PC-3 (cell line): ENCODE data around the gene CD40. TPM values are rescaled to one million over a fixed set of nuclear protein-coding genes. Genes with fewer than 3 reads are reported as not detected.

Experiments
- ATAC-seq: fragments of 200-7000 bp; cut with Tn5 transposase; 2 replicates; pipeline ENCODE4 v1.9.1; 2020; ENCODE audit warnings: mild to moderate bottlenecking, moderate library complexity
- BruUV-seq: library from RNA; stranded (reverse); fragments of 400-500 nt; replicated peaks from 2 replicates; lab custom pipeline; 2021; lab: Mats Ljungman, UMichigan
- CTCF ChIA-PET: fragments of 300-600 bp; sonication (Branson Sonifier 250); formaldehyde crosslinking; loops from one replicate; lab custom pipeline; 2022; ENCODE audit warnings: antibody characterized with exemption; lab: Charles Lee
- POLR2A ChIA-PET: fragments of 300-600 bp; sonication (Branson Sonifier 250); formaldehyde crosslinking; loops from one replicate; lab custom pipeline; 2022; ENCODE audit warnings: antibody characterized with exemption; ENCODE audit not compliant: unreplicated experiment; lab: Charles Lee
- DNase-seq: peaks from one replicate; pipeline ENCODE4 v3.0.0-alpha.2; 2015
- H2AFZ ChIP-seq: fragments of 300-600 bp; sonication (generic); 2 replicates; pipeline ENCODE4 v1.6.0; 2016; ENCODE audit warnings: antibody characterized with exemption, low read length
- H3F3A ChIP-seq: fragments of 300-600 bp; sonication (generic); one replicate; pipeline ENCODE4 v1.6.0; 2017; ENCODE audit warnings: antibody characterized with exemption, low read length, control low read depth, mild to moderate bottlenecking; ENCODE audit not compliant: unreplicated experiment
- H3K27ac ChIP-seq: fragments of 300-600 bp; sonication (generic); 2 replicates; pipeline ENCODE4 v1.5.1; 2016; ENCODE audit warnings: mild to moderate bottlenecking, low read length
- H3K27me3 ChIP-seq: fragments of 300-600 bp; sonication (generic); 2 replicates; pipeline ENCODE4 v1.6.1; 2016; ENCODE audit warnings: low read length, mixed read lengths
- H3K36me3 ChIP-seq: fragments of 300-600 bp; sonication (generic); 2 replicates; pipeline ENCODE4 v1.6.1; 2016; ENCODE audit warnings: low read depth, mixed run types, low read length, mixed read lengths
- H3K4me1 ChIP-seq: fragments of 300-600 bp; sonication (generic); 2 replicates; pipeline ENCODE4 v1.5.1; 2016; ENCODE audit warnings: low read length; ENCODE audit not compliant: insufficient read depth
- H3K4me2 ChIP-seq: fragments of 300-600 bp; sonication (generic); 2 replicates; pipeline ENCODE4 v1.6.0; 2016; ENCODE audit warnings: low read length
- H3K4me3 ChIP-seq: fragments of 300-600 bp; sonication (generic); 2 replicates; pipeline ENCODE4 v1.5.1; 2016; ENCODE audit warnings: mild to moderate bottlenecking, low read length, mixed read lengths
- H3K79me2 ChIP-seq: fragments of 300-600 bp; sonication (generic); 2 replicates; pipeline ENCODE4 v1.6.1; 2017; ENCODE audit warnings: low read length, mixed read lengths
- H3K9ac ChIP-seq: fragments of 300-600 bp; sonication (generic); 2 replicates; pipeline ENCODE4 v1.6.0; 2016; ENCODE audit warnings: mild to moderate bottlenecking, low read length
- H3K9me2 ChIP-seq: fragments of 300-600 bp; sonication (generic); replicated peaks from 2 replicates; pipeline ENCODE4 v1.6.1; 2016; ENCODE audit warnings: mixed run types, low read length, mixed read lengths
- H3K9me3 ChIP-seq: fragments of 300-600 bp; sonication (generic); 2 replicates; pipeline ENCODE4 v1.6.1; 2016; ENCODE audit warnings: low read length, mixed read lengths
- H4K20me1 ChIP-seq: fragments of 300-600 bp; sonication (generic); 2 replicates; pipeline ENCODE4 v1.6.1; 2016; ENCODE audit warnings: low read length, mixed read lengths
- EZH2 ChIP-seq: fragments of 300-600 bp; sonication (generic); IDR thresholded peaks from one replicate; pipeline ENCODE4 v1.6.1; 2017; ENCODE audit warnings: antibody characterized with exemption, mild to moderate bottlenecking, low read length; ENCODE audit not compliant: unreplicated experiment
- EZH2phosphoT487 ChIP-seq: fragments of 300-600 bp; sonication (generic); IDR thresholded peaks from 2 replicates; pipeline ENCODE4 v1.6.1; 2018; ENCODE audit warnings: mild to moderate bottlenecking, antibody characterized with exemption, low read length, borderline replicate concordance
- intact Hi-C: fragments of 100-400 bp; cut with micrococcal nuclease; formaldehyde crosslinking; loops from 2 replicates; pipeline ENCODE4 v1.9.0; 2023
- total RNA-seq: library from RNA; depleted of rRNA; stranded (reverse); fragments of >200 nt; gene quantifications from 2 replicates; pipeline ENCODE4 v1.2.3, GENCODE V29; 2014
- TF ChIP-seq, protein P1 (sequence below): fragments of 300-600 bp; sonication (generic); conservative IDR thresholded peaks from 2 replicates; pipeline ENCODE4 v1.5.1; 2017; ENCODE audit warnings: antibody characterized with exemption, low read depth, mild to moderate bottlenecking, low read length

The CD40 gene
- total RNA-seq, 1 experiment from 2014 or later, result 4.6 TPM

DNA sequence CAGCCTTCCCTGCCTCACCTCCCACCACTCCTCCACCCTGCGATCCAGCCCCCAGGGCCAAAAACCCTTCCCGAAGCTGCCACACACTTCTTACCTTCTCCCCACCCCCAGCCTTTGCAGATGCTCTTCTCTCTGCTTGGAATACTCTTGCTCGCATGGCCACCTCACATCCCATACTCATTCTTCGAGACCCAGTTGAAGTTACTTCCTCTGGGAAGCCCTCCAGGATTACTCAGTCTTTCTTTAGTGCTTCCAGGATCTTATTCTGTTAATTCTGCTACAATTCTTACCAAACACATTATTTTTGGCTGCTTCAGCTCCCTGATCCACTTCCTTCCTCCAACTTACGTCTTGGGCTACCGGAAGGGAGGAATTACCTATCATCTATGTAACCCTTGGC lies 54.3 kb downstream of the CD40 start:
- no peaks in the 10 kb centered on the region for H3K4me1 ChIP-seq
- H3K79me2 ChIP-seq, result no peaks in the 10 kb centered on the region
- no peak overlapping the region for H3K9ac ChIP-seq
- no peak overlapping the region for H3K4me2 ChIP-seq
- no peak for DNase-seq
- intact Hi-C loops, result loop anchor here (10.0 kb wide), 1 partner anchor 148 kb away; the partner anchor contains the start of gene SLC12A5
- no peaks in the 10 kb centered on the region for H3F3A ChIP-seq
- no peaks in the 10 kb centered on the region for H3K9me3 ChIP-seq
- no TSS peak for BruUV-seq
- peaks cover 86% of the 10 kb centered on the region for H3K27me3 ChIP-seq
- CTCF ChIA-PET, result no interaction called here
- H2AFZ ChIP-seq, result no peak overlapping the region
- H3K27ac ChIP-seq, result no peak overlapping the region
- H3K9me2 ChIP-seq, result no peaks in the 10 kb centered on the region
- TF ChIP-seq EZH2phosphoT487 (no peak), EZH2 (no peak)
- TF ChIP-seq, protein P1, sequence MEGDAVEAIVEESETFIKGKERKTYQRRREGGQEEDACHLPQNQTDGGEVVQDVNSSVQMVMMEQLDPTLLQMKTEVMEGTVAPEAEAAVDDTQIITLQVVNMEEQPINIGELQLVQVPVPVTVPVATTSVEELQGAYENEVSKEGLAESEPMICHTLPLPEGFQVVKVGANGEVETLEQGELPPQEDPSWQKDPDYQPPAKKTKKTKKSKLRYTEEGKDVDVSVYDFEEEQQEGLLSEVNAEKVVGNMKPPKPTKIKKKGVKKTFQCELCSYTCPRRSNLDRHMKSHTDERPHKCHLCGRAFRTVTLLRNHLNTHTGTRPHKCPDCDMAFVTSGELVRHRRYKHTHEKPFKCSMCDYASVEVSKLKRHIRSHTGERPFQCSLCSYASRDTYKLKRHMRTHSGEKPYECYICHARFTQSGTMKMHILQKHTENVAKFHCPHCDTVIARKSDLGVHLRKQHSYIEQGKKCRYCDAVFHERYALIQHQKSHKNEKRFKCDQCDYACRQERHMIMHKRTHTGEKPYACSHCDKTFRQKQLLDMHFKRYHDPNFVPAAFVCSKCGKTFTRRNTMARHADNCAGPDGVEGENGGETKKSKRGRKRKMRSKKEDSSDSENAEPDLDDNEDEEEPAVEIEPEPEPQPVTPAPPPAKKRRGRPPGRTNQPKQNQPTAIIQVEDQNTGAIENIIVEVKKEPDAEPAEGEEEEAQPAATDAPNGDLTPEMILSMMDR, result no peak
- no peaks in the 10 kb centered on the region for H3K36me3 ChIP-seq
- no peak for ATAC-seq
- H3K4me3 ChIP-seq, result no peak overlapping the region
- no peaks in the 10 kb centered on the region for H4K20me1 ChIP-seq
- POLR2A ChIA-PET, result no interaction called here

DNA sequence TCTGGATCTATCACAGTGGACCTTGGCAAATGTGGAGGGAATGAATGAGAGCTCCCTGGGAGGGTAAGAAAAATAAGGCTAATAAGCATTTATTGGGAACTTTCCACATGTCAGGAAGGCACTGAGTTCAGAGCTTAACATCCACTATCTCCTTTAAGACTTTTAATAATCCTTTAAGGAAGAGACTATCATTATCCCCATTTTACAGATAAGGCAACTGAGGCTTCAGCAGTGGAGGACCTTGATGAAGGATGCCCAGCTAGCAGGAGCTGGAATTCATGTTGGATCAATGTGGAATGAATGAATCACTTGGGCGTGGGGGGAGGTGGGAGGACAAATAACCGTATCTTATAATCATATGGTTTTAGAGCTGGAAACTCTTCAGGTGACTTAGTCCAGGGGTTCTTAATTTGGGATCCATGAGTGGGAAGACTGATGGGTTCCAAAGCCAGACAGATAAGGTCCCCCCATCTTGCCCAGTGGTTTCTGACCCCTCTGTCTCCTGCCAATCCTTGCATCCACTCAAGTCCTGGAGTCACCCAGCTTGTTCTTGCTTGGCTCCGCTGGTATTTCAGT lies 54.9 kb downstream of the CD40 start:
- no peaks in the 10 kb centered on the region for H3K4me1 ChIP-seq
- no peaks in the 10 kb centered on the region for H3K36me3 ChIP-seq
- no peak for ATAC-seq
- no peak overlapping the region for H3K27ac ChIP-seq
- no peak for DNase-seq
- no peak overlapping the region for H2AFZ ChIP-seq
- no TSS peak for BruUV-seq
- intact Hi-C loops, result loop anchor here (10.0 kb wide), 1 partner anchor 148 kb away; the partner anchor contains the start of gene SLC12A5
- ChIA-PET POLR2A (no interaction called here), CTCF (no interaction called here)
- no peak overlapping the region for H3K4me2 ChIP-seq
- H3K9me2 ChIP-seq, result no peaks in the 10 kb centered on the region
- H3K9ac ChIP-seq, result no peak overlapping the region
- no peaks in the 10 kb centered on the region for H3F3A ChIP-seq
- H3K9me3 ChIP-seq, result no peaks in the 10 kb centered on the region
- peaks cover 86% of the 10 kb centered on the region for H3K27me3 ChIP-seq
- TF ChIP-seq, protein P1, result no peak
- TF ChIP-seq EZH2phosphoT487, result no peak
- no peak for TF ChIP-seq EZH2
- no peak overlapping the region for H3K4me3 ChIP-seq
- H4K20me1 ChIP-seq, result no peaks in the 10 kb centered on the region
- no peaks in the 10 kb centered on the region for H3K79me2 ChIP-seq

DNA sequence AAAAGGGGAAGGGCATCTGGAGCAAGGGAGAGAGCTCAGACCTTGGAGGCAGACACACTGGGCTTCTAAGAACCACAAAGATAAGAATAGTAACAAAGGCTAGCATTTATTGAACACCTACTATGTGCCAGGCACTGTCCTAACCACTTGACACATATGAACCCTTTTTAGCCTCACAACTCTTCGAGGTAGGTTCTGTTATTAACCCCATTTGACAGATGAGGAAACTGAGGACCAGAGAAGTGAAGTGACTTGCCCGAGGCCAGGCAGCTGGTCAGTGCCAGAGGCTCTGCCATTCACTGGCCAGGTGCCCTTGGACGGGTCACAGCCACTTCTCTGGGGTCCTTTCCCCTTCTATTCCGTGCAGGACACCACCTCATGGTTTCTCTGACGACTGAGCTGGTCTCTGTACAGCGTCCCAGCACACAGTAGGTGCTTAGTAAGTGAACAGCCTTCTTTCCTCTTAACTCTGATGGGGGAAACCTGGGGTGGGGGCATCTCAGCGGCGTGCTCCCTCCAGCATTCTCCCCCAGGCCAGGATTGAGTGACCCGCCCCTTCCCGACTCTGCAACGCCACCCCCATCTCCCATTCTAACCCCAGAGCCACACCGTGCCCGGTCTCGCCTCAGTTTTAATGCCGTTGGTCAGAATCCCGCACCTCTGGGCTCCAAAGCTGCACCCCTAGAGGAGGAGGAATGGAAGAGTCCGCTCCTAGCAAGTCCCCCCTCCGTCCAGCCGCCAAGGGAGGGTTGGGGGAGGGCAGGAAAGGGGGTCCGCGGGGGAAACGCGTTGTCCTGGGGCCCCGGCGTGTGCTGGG lies 55.7 kb downstream of the CD40 start:
- BruUV-seq, result no TSS peak
- Histone ChIP-seq H3F3A (no peaks in the 10 kb centered on the region), H3K79me2 (no peaks in the 10 kb centered on the region), H3K27me3 (peaks cover 81% of the 10 kb centered on the region), H3K36me3 (no peaks in the 10 kb centered on the region), H3K9me3 (no peaks in the 10 kb centered on the region), H3K4me3 (no peak overlapping the region), H3K4me1 (no peaks in the 10 kb centered on the region), H2AFZ (no peak overlapping the region), H3K27ac (no peak overlapping the region), H4K20me1 (no peaks in the 10 kb centered on the region), H3K9me2 (no peaks in the 10 kb centered on the region), H3K9ac (no peak overlapping the region), H3K4me2 (no peak overlapping the region)
- intact Hi-C loops, result loop anchor here (2.0 to 10.0 kb wide), 2 partner anchors 41 to 149 kb away; partner anchors contain the start of gene SLC12A5
- POLR2A ChIA-PET, result no interaction called here
- CTCF ChIA-PET, result no interaction called here
- ATAC-seq (no peak), DNase-seq (no peak)
- TF ChIP-seq EZH2phosphoT487 (no peak), EZH2 (no peak)
- TF ChIP-seq, protein P1, result no peak
